GM19324 (cell line): ENCODE results near the gene GPC6.
"Not testable (repeated sequence)": the region's sequence is repeated elsewhere in the genome, so short reads cannot be mapped to it uniquely, and the experiment has no call there.

Experiments
- ATAC-seq: cut with Tn5 transposase; IDR thresholded peaks from one replicate; pipeline ENCODE4 v1.9.1; 2021; ENCODE audit warnings: mild to moderate bottlenecking, moderate library complexity; ENCODE audit not compliant: unreplicated experiment, low FRiP score

GPC6 gene

GRCh38 chr13:94323764-94324758 is 1097.5 kb downstream of the GPC6 start:
- no peak for ATAC-seq

GRCh38 chr13:94324767-94325540 is 1098.3 kb downstream of the GPC6 start:
- no peak for ATAC-seq

- ATAC-seq: no peak
Observed at GRCh38 chr13:94325650-94326049, 1099.0 kb downstream of the GPC6 start.

GRCh38 chr13:94327318-94327717 is 1100.7 kb downstream of the GPC6 start:
- ATAC-seq: peak; percentile 94

- no peak for ATAC-seq
Observed at GRCh38 chr13:94328381-94329041, 1101.9 kb downstream of the GPC6 start.

GRCh38 chr13:94329277-94329676 is 1102.7 kb downstream of the GPC6 start:
- ATAC-seq: no peak

- no peak for ATAC-seq
Observed at GRCh38 chr13:94329754-94330551, 1103.3 kb downstream of the GPC6 start.

GRCh38 chr13:94330552-94331071 is 1104.0 kb downstream of the GPC6 start:
- ATAC-seq: no peak

GRCh38 chr13:94331281-94331680 is 1104.7 kb downstream of the GPC6 start:
- no peak for ATAC-seq

- ATAC-seq: no peak
Observed at GRCh38 chr13:94332359-94333096, 1105.9 kb downstream of the GPC6 start.

GRCh38 chr13:94333131-94333820 is 1106.7 kb downstream of the GPC6 start:
- no peak for ATAC-seq

- no peak for ATAC-seq
Observed at GRCh38 chr13:94335761-94336526, 1109.3 kb downstream of the GPC6 start.

- ATAC-seq: no peak
Observed at GRCh38 chr13:94339116-94339687, 1112.6 kb downstream of the GPC6 start.

GRCh38 chr13:94342436-94343242 is 1116.0 kb downstream of the GPC6 start:
- ATAC-seq: no peak

- no peak for ATAC-seq
Observed at GRCh38 chr13:94343243-94343585, 1116.6 kb downstream of the GPC6 start.

- not testable (repeated sequence) for ATAC-seq
Observed at GRCh38 chr13:94343687-94344086, 1117.1 kb downstream of the GPC6 start.
